HG02852 (cell line): ENCODE measurements around the gene C3orf18.

Experiments
- ATAC-seq: cut with Tn5 transposase; IDR thresholded peaks from one replicate; pipeline ENCODE4 v1.9.1; 2021; ENCODE audit warnings: mild to moderate bottlenecking, moderate library complexity; ENCODE audit not compliant: unreplicated experiment

C3orf18 gene

DNA sequence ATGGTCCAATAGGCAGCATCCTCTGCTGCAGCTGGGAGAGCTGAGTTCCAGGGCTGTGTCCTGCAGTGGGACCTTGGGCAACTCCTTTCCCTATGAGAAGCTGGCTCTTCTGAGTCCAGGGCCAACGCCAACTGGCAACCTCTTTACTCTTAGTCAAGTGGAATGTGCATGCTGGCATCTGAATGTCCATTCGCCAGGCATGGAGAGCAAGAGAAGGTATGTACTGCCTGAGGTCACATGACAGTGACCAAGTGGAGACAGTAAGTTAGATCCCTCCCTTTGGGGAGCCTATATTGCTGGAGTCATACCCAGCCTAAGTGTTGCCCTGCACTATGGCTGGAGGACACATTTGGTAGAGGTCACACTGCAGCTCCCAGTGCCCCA lies 13.9 kb upstream of the C3orf18 start:
- no peak for ATAC-seq

DNA sequence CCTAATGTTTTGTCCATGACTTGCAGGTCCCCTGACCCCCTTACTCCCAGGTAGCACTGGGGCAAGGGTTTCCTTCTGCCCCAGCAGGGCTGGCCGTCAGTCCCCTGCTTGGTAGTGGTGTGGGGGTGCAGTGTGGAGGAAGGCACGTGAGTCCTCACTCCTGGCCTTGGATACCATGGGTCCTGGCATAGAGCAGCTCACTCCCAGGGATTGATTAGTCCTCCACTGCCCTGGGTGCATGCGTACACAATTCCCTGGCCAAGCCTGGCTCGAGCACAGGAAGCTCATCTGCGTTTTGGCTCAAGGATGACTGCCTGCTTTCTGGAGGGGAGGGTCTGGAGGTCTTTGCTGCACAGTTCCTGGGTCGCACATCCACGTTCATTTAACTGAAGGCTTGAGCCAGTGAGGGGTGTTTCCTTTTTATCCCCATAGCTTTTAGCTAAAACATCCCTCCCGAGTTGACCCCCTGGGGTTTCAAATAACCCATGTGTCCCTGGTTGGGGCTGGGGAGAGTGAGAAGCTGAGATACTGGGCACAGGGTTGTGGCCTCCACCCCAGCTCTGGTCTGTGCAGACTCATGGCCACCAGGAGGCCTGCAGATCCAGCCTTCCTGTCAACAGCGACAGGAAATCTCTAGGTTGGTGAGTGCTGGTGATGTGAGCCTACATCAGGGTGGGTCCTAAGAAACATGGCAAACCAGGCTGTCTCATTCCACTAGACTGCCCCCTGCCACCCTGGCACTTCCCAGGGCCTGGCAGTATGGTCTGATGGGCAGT lies 13.3 kb upstream of the C3orf18 start:
- no peak for ATAC-seq

DNA sequence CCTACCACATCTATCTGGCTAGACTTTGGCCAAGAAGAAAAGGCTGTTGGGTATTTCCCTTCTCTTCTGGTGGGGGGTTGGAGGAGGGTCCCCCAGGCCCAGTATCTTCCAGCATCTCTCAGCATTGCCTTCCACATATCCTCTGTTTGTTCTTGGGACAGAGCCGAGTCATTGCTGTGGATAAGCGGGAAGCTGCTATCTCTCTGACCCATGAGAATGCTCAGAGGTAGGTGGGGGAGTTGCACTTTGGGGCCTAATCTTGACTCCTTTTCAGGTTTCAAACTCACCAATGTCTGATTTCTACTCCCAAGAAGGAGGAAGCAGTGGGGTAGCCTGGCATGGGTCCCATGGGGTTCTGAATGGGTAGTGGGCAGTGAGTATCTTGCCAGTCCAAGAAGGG lies 9.8 kb upstream of the C3orf18 start:
- no peak for ATAC-seq

DNA sequence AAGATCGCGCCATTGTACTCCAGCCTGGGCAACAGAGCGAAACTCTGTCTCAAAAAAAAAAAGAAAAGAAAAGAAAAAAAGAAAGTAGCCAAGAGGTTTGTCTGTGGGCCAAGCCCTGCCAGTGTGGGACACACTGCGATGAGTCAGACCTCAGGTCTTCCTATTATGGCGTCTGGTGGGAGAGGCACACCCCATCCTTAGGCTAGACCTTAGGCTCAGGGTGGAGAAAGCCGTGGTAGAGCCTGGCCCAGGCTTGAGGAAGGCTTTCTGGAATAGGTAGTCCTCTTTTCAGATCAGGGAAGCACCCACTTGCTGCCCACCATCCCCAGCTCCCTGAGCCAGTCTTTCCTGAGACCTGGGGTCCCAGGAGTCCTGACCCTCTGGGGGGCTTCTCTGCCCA lies 7.8 kb upstream of the C3orf18 start:
- no peak for ATAC-seq

DNA sequence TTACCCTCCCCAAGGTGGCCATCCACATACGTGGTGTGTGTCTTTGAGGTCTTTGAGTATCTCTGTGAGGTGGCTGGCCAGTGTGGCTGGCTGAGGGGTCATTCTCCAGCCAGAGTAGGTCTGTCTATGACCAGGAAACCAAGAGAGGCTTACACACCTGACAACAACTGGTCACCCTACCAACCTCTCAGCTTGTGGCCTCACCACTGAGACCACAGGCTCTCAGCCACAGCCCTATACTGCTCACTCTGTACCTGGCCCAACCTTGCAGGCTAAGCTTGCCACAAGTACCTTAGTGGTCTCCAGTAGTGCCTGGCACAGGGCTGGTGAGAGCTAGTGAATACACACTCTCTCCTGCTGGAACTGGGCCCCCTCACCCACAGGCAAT lies 6.9 kb upstream of the C3orf18 start:
- ATAC-seq = no peak

DNA sequence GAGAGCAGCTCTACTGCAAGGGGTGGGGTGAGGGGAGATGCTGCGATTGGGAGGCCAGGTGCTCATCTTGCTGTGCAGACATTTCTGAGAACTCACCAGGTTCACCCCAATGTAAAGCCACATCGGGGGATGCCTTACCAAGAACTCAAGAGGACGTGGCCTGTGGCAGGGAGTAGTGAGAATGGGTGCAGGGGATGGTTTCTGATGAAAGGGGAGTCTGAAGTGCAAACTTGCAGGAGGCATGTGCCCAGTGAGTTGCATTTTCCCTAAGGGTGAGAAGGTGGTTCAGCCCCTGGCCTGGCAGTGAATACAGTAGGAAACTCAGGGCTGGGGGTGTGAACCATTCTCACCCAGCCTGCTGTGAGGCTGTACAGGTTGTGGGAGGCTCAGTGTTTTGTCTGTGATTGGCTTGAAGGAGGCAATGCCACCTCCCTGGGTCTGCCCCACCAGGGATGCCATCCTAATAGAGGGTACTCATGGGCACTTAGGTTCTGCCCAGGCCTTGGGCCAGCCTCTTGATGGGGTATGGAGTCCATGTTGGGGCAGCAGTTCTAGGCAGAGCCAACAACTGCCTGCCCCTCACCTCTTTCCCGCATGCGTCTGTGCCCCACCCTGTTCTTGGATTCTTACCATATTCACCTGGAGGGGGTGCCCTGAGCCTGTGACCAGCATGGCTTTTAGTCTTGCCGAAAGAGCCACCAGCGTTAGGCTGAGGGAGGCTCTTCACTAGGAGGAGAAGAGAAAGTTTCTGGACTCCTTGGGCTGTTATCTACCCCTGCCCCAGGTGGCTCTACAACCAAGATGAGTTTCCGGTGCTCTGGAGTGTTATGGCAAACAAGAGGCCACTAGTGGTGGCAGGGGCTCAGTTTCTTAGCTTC lies 6.3 kb upstream of the C3orf18 start:
- ATAC-seq = no peak

DNA sequence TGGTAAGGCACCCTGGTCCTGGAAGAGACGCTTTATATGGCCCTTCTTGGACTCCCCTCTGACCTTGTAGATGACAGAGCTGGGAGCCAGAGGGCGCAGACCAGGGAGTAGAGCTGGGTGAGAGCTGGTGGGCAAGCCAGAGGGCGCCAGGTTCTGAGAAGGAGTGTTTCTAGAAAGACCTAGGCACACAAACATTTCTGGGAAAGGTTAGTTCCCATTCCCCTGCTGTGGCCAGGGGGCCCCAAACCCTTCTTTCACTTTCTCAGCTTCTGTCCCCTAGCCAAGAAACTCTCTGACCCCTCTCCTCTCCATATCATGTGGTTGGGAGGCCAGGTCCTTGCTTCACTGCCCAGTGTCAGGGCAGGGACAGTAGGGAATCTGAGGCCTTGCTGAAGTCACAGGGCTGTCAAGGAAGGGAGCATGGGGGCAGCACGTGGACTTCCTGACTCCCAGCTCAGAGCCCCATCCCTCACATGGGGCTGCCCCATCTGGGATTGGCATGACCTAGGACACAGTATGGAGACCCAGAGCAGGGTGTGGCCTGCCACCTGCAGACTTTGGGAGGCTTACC lies 5.3 kb upstream of the C3orf18 start:
- no peak for ATAC-seq

DNA sequence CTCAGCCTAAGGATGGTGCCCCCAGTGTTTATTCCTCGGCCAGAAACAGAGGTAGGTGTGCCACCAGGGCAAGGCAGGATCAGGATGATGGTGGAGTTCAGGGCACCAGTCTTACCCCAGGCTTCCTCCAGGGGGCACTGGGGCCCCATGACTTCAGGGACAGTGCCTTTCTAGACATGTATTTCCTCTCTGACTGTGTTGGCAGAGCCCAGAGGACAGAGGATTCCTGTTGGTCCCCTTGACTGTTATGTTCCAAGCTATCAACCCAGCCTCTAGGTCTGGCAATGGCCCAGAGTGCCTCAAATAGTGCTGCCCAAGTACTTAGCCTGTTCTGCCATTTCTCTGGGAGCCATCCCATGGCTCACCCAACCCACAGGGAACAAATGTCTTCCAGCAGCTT lies 4.6 kb upstream of the C3orf18 start:
- ATAC-seq = no peak

DNA sequence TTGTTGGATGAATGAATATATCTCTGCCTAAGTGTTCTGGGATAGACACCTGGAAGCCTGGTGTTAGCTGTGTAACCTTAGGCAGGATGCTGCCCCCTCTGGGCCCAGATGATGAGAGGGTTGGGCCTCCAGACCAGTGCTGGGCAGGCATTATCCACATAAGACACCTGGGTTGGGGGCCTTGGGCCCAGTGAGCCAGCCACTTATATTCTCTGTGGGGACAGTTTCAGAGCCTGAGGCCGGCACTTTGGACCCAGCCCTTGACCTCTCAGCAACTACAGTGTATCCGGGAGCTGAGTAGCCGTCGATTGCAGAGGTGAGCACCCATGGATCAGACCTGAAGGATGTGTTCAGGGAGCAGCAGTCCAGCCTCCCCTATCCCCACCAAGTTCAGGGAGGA lies 3.9 kb upstream of the C3orf18 start:
- no peak for ATAC-seq

DNA sequence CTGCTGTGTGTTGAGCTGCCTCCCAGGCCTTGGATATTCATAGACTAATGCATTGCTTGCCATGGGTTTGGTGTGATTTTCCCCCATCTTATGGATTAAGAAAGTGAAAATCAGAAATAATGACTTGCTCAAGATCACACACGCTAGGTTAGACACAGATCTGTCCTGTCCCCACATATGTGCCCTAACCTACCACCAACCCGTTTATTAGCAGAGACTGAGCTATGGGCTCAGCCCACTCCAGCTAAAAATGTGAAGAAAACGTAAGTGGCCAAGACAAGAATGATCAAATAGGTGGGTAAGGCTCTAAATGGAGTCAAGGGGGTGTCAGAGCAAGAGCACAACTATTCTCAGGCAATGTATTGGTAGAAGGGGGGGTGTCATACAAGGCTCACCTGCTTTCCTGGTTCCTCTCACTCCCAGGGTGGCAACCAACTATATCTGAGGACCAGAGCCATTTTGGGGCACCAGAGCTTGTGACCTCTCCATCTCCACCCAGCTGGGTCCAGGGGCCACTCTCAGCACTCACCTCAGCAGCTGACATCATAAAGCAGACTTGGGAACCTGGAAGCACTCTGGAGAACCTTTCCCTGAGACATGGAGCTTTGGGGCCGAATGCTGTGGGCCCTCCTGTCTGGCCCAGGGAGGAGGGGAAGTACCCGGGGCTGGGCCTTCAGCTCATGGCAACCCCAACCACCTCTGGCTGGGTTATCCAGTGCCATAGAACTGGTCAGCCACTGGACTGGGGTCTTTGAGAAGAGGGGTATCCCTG lies 3.1 kb upstream of the C3orf18 start:
- no peak for ATAC-seq

DNA sequence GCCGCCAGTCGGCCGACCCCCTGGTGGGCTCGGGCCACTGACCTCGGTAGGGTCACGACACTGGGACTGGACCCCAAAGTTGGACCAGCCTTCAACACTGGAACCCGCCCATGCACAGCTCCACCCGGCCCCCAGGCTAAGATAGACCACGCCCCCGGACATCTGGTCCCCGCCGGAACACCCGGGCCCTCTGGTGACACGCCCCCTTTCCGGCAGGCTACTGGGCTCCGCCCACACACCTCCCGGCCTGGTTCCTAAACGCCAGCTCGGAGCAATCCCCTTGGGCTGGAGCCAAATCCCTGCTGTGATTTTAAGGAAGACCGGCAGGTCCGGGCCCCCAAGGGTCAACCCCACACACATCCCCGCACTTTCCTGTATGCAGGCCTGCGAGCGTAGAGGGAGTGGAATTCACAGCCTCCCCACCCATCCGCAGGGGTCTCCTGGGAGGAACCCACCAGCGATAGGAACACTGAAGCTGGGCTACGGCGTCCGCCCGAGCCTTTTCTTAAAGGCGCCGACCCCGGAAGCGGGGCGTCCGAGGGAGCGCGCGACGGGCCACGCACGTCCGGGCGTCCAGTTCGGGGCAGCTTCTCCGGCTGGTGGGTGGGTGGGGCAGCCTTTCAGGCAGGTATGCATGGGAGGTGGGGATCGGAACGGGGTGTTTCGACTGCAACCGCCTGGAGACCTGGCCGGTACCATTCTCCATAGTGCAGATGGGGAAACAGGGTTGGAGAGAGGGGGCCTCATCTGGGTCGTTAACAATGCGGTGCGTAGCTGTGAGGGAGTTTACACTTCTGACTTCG lies 1.6 kb upstream of the C3orf18 start, which contains the start of gene HEMK1:
HEMK1 (plus strand) TSS at position 576 of the 803 bp plus-strand sequence. CDS start 1,583 bp downstream, outside the sequence.
- ATAC-seq = peak; percentile 67

DNA sequence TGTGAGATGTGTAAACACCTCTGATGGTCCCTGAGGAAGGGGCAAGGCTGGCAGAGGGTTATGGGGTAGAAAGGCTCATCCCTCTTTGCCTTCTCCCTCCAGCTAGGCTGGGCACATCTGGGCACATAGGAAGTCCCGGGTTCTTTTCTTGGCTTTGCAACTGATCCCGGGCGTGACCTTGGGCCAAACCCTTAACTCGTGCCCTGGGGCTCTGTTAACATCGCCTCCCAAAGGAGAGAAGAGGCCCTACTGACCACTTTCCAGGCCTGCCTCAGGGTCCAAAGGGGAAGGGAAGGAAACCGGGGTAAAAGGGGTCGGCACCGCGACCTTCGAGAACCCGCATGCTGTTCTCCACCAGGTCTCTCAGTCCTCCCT lies 549 bp downstream of the C3orf18 start:
- no peak for ATAC-seq

DNA sequence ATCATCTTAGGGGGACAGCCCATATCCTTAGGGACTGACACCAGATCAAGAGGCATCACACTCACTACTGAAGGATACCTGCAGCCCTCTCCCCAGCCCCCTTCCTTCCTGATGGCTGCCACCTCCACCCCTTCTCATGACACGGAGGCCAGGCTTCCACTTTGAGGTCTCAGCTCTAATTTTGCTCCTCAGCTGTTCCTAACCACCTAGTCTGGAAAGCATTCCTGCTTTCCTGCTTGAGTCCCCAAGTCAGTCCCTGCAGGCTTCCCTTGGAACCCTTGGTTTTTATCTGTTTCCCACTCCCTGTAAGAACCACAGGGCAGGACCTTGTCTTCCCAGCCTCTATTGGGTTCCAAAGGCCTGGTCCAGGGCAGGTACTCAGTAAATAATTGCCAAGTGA lies 3.2 kb downstream of the C3orf18 start:
- ATAC-seq = no peak

DNA sequence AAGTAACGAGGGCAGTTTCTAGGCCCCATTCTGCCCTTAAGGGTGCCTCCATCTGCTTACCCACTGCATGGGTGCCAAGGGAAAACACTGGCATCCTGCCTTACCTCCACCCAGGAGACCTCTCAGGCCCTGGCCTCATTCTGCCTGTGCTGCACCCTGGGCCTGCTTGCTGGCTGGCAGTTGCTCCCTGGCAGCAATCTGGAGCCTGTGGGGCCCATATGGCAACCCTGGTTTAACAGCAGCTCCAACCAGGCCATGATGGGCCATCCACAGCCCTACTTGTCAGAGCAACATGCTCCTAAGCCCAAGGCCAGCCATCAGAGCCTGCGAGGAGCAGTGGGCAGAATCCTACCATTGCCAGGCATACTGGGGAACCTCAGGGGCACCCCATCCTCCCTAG lies 3.7 kb downstream of the C3orf18 start:
- ATAC-seq = no peak

DNA sequence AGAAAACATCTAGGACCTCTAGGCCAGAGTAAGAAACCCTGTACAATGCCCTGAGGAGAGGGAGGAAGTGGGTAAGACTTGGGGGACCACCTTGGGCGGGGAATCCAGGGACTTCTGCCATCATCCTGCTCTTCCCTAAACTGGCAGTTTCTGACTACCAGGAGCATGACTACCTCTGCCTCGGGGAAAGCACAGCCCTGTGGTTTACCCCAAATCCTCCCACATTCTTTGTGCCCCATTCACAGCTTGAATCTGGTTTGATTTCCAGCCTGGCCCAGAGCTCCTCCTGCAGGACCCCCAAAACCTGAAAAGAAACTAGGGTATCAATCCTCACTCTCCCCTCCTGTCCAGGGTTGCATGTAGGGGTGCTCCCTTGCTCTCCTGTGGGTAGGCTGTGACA lies 4.7 kb downstream of the C3orf18 start:
- no peak for ATAC-seq

DNA sequence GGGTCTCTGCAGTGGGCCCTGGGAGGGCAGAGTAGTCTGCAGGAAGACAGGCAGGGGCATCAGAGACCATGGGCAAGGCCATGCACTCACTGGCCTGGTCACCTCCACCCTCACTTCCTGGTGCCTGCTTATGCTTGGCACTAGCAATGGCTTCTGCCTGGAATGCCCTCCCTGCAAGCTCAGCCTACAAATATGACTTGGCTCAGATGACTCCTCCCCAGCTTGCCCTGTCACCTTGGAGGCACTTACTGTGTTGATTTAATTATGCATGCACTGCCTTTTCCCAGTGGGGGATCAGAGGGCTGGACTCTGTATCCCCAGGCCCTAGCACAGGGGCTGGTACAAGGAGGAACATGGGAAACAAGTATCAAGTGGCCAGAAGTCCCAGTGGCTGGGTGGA lies 7.8 kb downstream of the C3orf18 start:
- no peak for ATAC-seq

DNA sequence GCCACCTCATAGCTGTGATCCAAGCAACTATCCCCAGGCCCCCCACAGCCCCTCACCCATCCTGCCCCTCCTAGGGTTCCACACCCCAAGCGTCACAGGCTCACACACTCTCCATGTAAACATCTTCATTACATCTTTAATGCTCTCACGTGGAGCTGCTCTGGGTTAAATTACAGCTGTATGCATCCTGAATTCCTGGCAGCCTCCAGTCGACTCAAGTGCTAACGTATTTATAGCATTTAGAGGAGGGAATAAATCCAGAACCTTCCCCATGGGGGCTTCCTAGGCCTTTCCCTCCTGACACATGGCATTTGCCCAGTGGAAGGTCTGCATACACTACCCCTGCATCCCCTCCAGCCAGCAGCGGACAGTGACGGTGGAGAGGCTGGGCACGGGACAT lies 9.6 kb downstream of the C3orf18 start:
- no peak for ATAC-seq

DNA sequence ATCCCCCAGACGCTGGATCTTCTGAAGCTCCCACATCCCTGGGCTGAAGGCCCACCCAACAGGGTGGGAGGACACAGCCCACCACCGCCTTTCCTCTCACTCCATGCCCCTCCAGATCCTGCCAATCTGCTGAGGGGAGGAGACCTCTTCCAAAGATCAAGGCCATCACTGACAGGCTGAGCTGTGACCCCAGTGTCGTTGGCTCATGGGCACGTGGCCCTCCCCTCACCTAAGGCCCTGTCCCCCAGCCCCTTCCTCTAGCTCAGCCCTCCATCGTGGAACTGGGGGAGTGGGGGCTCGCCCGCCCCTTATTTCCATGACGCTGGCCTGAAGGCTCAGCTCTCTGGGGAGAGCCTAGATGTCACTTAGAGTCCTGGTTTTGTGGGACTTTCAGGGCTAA lies 10.4 kb downstream of the C3orf18 start:
- ATAC-seq = no peak

DNA sequence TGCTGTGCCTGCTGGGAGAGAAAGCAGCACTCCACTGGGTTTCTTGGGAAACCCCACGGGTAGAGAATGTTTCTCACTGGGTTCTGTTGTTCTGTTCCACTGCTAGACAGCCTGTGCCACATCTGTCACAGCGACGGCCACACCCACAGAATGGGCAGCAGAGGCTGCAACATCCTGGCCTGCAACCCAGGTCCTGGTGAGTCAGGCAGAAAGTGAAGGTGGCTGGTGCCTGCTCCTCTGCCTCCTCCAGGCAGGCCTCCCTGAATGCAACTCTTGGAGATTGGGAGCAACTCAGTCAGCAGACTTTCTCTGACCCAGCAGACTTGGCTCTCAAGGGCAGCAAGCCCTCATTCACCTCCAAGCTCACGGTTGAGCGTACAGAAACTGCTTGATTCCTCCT lies 13.0 kb downstream of the C3orf18 start:
- ATAC-seq = no peak

DNA sequence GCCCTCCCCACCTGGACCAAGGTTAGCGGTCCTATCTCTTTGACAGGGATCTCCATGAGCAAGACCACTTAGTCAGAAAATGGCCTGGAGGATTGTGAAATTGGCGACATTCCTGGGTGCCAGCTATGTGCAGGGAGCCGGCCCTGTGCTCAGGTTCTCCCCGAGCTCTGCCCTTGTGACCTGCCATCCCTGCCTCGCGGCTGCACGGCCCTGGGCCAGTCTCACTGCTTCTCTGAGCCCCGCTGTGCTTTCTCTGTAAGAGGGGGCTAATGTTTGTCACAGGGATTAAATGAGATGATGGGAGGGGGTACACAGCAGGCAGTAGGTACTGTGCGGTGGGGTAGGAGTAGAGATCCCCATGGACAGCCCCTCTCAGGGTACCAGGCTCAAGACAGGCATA lies 14.9 kb downstream of the C3orf18 start:
- no peak for ATAC-seq
